Uterus (tissue), 4 donors: Measurements from ENCODE around the gene SH3YL1. TPM values are rescaled to one million over a fixed set of nuclear protein-coding genes. Genes with fewer than 3 reads are reported as not detected.
A peak's percentile ranks its signal among the peaks of the same experiment; 100 is the strongest.

Experiments
- DNase-seq, 2 donors: peaks; one replicate each; pipeline ENCODE4 v3.0.0-alpha.2; 2019 to 2020
- H3K27ac ChIP-seq, 2 donors: fragments of 200-600 bp; sonication (generic); 1 replicate in 1 of 2; 2 replicates in 1 of 2; pipeline ENCODE4 v1.5.1; 2016 to 2018
- H3K27me3 ChIP-seq, 2 donors: fragments of 200-600 bp; sonication (generic); one replicate each; pipeline ENCODE4 v1.5.1; 2018 to 2019; ENCODE audit warnings: control low read depth in 1 of 2
- H3K36me3 ChIP-seq, 2 donors: fragments of 200-600 bp; sonication (generic); one replicate each; pipeline ENCODE4 v1.5.1; 2019; ENCODE audit warnings: control low read depth in 1 of 2
- H3K4me1 ChIP-seq, 2 donors: fragments of 200-600 bp; sonication (generic); one replicate each; pipeline ENCODE4 v1.5.1; 2018 to 2019; ENCODE audit warnings: control low read depth in 1 of 2
- H3K4me3 ChIP-seq, 2 donors: fragments of 200-600 bp; sonication (generic); 1 replicate in 1 of 2; 2 replicates in 1 of 2; pipeline ENCODE4 v1.5.1; 2018 to 2019; ENCODE audit warnings: mild to moderate bottlenecking in 1 of 2
- H3K9me3 ChIP-seq, 2 donors: fragments of 200-600 bp; sonication (generic); one replicate each; pipeline ENCODE4 v1.5.1; 2019; ENCODE audit warnings: control low read depth in 1 of 2
- CTCF ChIP-seq, 4 experiments: fragments of 200-600 bp in 2 of 4; fragments of 450-650 bp in 2 of 4; sonication (generic) in 2 of 4; IDR thresholded peaks; one replicate each; pipeline ENCODE4 v1.5.1; 2016 to 2019; ENCODE audit warnings: antibody characterized with exemption in 4 of 4, mild to moderate bottlenecking in 2 of 4, moderate library complexity in 1 of 4
- POLR2A ChIP-seq, 2 donors: fragments of 450-650 bp; IDR thresholded peaks; one replicate each; pipeline ENCODE4 v1.6.1; 2016; ENCODE audit warnings: antibody characterized with exemption in 2 of 2, mild to moderate bottlenecking in 1 of 2, moderate library complexity in 1 of 2
- intact Hi-C: fragments of 100-400 bp; cut with DNase I; formaldehyde crosslinking; loops from one replicate; pipeline ENCODE4 v1.15.1; 2023; ENCODE audit warnings: low total_unique reads
- total RNA-seq, 4 donors: library from RNA; depleted of rRNA in 3 of 4; stranded (reverse); fragments of >200 nt in 3 of 4; gene quantifications; one replicate each; pipeline versions ENCODE4 v1.1.0 to v1.2.4, GENCODE V29; 2014 to 2023
- donor health status: DM: yes; HTN: yes; CAD: no.

Gene SH3YL1
- total RNA-seq, 4 donors from 2014 or later, result 6.9 to 113 (median 55.5) TPM

- no peaks in the 10 kb centered on the region for H3K36me3 ChIP-seq
- DNase-seq, result no peak
- TF ChIP-seq POLR2A (IDR thresholded peaks at IDR 0.05) (no peak), CTCF (IDR thresholded peaks at IDR 0.05) (no peak)
- no peak overlapping the region for H3K4me3 ChIP-seq
- no peak overlapping the region for H3K27ac ChIP-seq
- no peaks in the 10 kb centered on the region for H3K27me3 ChIP-seq
- H3K4me1 ChIP-seq, result no peaks in the 10 kb centered on the region
- H3K9me3 ChIP-seq, result no peaks in the 10 kb centered on the region
- intact Hi-C loops, result no loop called here
Observed at GRCh38 chr2:252001-252602, 11.7 kb downstream of the SH3YL1 start.

GRCh38 chr2:249538-250042, 14.2 kb downstream of the SH3YL1 start:
- Histone ChIP-seq H3K27me3 (no peaks in the 10 kb centered on the region), H3K9me3 (no peaks in the 10 kb centered on the region), H3K4me1 (no peaks in the 10 kb centered on the region), H3K36me3 (no peaks in the 10 kb centered on the region), H3K27ac (no peak overlapping the region), H3K4me3 (no peak overlapping the region)
- intact Hi-C loops, result no loop called here
- no peak for DNase-seq
- TF ChIP-seq CTCF (IDR thresholded peaks at IDR 0.05) (no peak), POLR2A (IDR thresholded peaks at IDR 0.05) (no peak)

GRCh38 chr2:248724-249123, 15.1 kb downstream of the SH3YL1 start:
- intact Hi-C loops, result no loop called here
- no peak overlapping the region for H3K27ac ChIP-seq

GRCh38 chr2:246489-247144, 17.2 kb downstream of the SH3YL1 start:
- no peaks in the 10 kb centered on the region for H3K4me1 ChIP-seq
- H3K9me3 ChIP-seq, result no peaks in the 10 kb centered on the region
- no peaks in the 10 kb centered on the region for H3K27me3 ChIP-seq
- no peaks in the 10 kb centered on the region for H3K36me3 ChIP-seq
- TF ChIP-seq POLR2A (IDR thresholded peaks at IDR 0.05) (no peak), CTCF (IDR thresholded peaks at IDR 0.05) (peak in 3 of 4 experiments; percentile 26 to 50 (median 26))
- intact Hi-C loops, result no loop called here
- no peak for DNase-seq
- no peak overlapping the region for H3K27ac ChIP-seq
- no peak overlapping the region for H3K4me3 ChIP-seq

More at GRCh38 chr2:248724-249123, 15.1 kb downstream of the SH3YL1 start:
- TF ChIP-seq CTCF (IDR thresholded peaks at IDR 0.05), result no peak
- no peak for TF ChIP-seq POLR2A (IDR thresholded peaks at IDR 0.05)
- no peak for DNase-seq
- Histone ChIP-seq H3K4me3 (no peak overlapping the region), H3K9me3 (no peaks in the 10 kb centered on the region), H3K27me3 (no peaks in the 10 kb centered on the region), H3K4me1 (no peaks in the 10 kb centered on the region), H3K36me3 (no peaks in the 10 kb centered on the region)

- intact Hi-C loops, result no loop called here
- DNase-seq, result no peak
- Histone ChIP-seq H3K4me1 (no peaks in the 10 kb centered on the region), H3K36me3 (no peaks in the 10 kb centered on the region), H3K4me3 (no peak overlapping the region), H3K27ac (no peak overlapping the region), H3K9me3 (no peaks in the 10 kb centered on the region), H3K27me3 (no peaks in the 10 kb centered on the region)
- TF ChIP-seq CTCF (IDR thresholded peaks at IDR 0.05) (no peak), POLR2A (IDR thresholded peaks at IDR 0.05) (no peak)
Observed at GRCh38 chr2:244547-244946, 19.3 kb downstream of the SH3YL1 start.
